Lung (tissue), 12 donors: ENCODE measurements around the gene NCAPG2. TPM values are rescaled to one million over a fixed set of nuclear protein-coding genes. Genes with fewer than 3 reads are reported as not detected.

Source experiments
- ATAC-seq: fragments of 200-7000 bp; cut with Tn5 transposase; one replicate; pipeline ENCODE4 v1.9.1; 2020; ENCODE audit warnings: moderate number of reproducible peaks; ENCODE audit not compliant: insufficient read depth, low FRiP score
- DNase-seq, 3 donors: peaks; one replicate each; pipeline ENCODE4 v3.0.0-alpha.2; 2013 to 2017
- H3K27ac ChIP-seq, 2 donors: one replicate each; pipeline ENCODE4 v1.5.1; 2013; ENCODE audit warnings: mild to moderate bottlenecking in 2 of 2, moderate library complexity in 2 of 2, control low read depth in 1 of 2, inconsistent platforms in 1 of 2, low read depth in 1 of 2, low read length in 1 of 2
- H3K27me3 ChIP-seq, 3 donors: one replicate each; pipeline ENCODE4 v1.5.1; 2013; ENCODE audit warnings: low read length in 2 of 3; ENCODE audit not compliant: control insufficient read depth in 3 of 3, insufficient read depth in 3 of 3
- H3K36me3 ChIP-seq, 4 donors: one replicate each; pipeline ENCODE4 v1.5.1; 2013; ENCODE audit warnings: low read length in 4 of 4, mild to moderate bottlenecking in 1 of 4, moderate library complexity in 1 of 4; ENCODE audit not compliant: control insufficient read depth in 4 of 4, insufficient read depth in 4 of 4
- H3K4me1 ChIP-seq, 5 donors: one replicate each; pipeline ENCODE4 v1.5.1; 2013; ENCODE audit warnings: low read length in 5 of 5, mild to moderate bottlenecking in 2 of 5, moderate library complexity in 1 of 5; ENCODE audit not compliant: control insufficient read depth in 5 of 5, insufficient read depth in 5 of 5
- H3K4me3 ChIP-seq: one replicate; pipeline ENCODE4 v1.5.1; 2013; ENCODE audit warnings: mild to moderate bottlenecking, control low read depth, moderate library complexity
- H3K9ac ChIP-seq, 2 donors: one replicate each; pipeline ENCODE4 v1.5.1; 2013; ENCODE audit warnings: low read length in 2 of 2, control low read depth in 1 of 2; ENCODE audit not compliant: insufficient read depth in 1 of 2
- H3K9me3 ChIP-seq, 4 donors: one replicate each; pipeline ENCODE4 v1.5.1; 2013; ENCODE audit warnings: low read length in 3 of 4, mild to moderate bottlenecking in 1 of 4, moderate library complexity in 1 of 4; ENCODE audit not compliant: control insufficient read depth in 4 of 4, insufficient read depth in 3 of 4
- WGBS, 2 donors: extraction: QIAGEN DNeasy Blood & Tissue Kit; methylation state at CpG; one replicate each; pipeline ENCODE4 v1.1.7; 2013; 5-methylcytosine and 5-hydroxymethylcytosine counted together
- polyA plus RNA-seq, 2 donors: library from polyadenylated mRNA; stranded (reverse); fragments of 200-250 nt; gene quantifications; one replicate each; pipeline ENCODE4 v1.2.1, GENCODE V29; 2013
- total RNA-seq, 2 donors: library from RNA; depleted of rRNA in 1 of 2; stranded (reverse); fragments of >200 nt in 1 of 2; gene quantifications; one replicate each; pipeline ENCODE4 v1.2.1, GENCODE V29; 2014 to 2021
- TF ChIP-seq, protein P1 (sequence below): IDR thresholded peaks from 2 replicates; pipeline ENCODE4 v1.5.1; 2012; ENCODE audit warnings: mild to moderate bottlenecking; ENCODE audit errors: control extremely low read depth, extremely low read depth
- donor health status: control.
- donor health status: control.
- donor health status: Bipolar disorder and iron deficiency.
- donor health status: healthy.
- donor health status: DM: yes; HTN: yes; CAD: no.

NCAPG2 gene
- total and polyA plus RNA-seq, 4 donors, result 2.1 to 13.5 (median 6.9) TPM

DNA sequence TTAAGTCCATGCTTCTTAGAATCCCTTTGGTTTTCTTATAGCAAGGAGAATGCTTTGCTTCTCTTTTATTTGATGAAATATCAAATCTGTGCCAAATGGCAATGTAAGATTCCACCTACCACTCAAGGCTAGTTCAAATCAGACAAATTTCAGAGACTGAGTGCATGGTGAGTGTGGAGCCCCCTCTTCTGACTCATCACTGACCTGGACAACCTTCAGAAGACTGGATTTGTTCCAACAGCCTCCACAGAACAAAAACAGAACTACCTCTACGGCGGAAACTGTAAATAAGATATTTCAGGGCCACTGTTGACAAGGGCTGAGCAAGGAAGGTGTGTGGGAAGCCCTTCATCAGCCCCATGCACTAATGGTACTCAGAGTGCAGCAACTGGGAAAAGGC is 21.1 kb downstream of the NCAPG2 start:
- no peak for ATAC-seq

DNA sequence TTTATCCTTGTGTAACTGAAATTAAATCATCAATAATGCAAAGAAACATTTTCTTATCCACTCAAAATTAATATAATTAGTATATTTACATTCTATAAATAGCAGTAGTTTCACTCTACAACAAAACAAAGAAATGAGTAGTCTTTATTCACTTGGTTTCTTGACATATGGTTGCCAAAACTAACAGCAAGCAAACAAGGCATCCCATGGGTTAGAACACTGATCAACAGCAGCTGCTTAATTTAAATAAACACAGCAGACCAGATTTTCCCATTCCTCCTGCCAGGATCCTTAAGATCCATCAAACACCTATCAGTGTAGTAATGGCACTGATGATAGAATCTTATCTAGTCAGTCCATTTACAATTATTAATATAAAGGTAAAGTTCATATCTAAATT is 22.1 kb downstream of the NCAPG2 start:
- Histone ChIP-seq H3K27ac (no peak overlapping the region), H3K36me3 (peaks cover 7 to 25% (median 9%) of the 10 kb centered on the region in 4 donors), H3K9ac (no peak overlapping the region), H3K27me3 (no peaks in the 10 kb centered on the region), H3K4me3 (no peak overlapping the region), H3K4me1 (no peaks in the 10 kb centered on the region), H3K9me3 (no peaks in the 10 kb centered on the region)
- TF ChIP-seq, protein P1, sequence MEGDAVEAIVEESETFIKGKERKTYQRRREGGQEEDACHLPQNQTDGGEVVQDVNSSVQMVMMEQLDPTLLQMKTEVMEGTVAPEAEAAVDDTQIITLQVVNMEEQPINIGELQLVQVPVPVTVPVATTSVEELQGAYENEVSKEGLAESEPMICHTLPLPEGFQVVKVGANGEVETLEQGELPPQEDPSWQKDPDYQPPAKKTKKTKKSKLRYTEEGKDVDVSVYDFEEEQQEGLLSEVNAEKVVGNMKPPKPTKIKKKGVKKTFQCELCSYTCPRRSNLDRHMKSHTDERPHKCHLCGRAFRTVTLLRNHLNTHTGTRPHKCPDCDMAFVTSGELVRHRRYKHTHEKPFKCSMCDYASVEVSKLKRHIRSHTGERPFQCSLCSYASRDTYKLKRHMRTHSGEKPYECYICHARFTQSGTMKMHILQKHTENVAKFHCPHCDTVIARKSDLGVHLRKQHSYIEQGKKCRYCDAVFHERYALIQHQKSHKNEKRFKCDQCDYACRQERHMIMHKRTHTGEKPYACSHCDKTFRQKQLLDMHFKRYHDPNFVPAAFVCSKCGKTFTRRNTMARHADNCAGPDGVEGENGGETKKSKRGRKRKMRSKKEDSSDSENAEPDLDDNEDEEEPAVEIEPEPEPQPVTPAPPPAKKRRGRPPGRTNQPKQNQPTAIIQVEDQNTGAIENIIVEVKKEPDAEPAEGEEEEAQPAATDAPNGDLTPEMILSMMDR, result no peak
- ATAC-seq (no peak), DNase-seq (no peak)

More for the DNA sequence above, 21.1 kb downstream of the NCAPG2 start:
- Histone ChIP-seq H3K9ac (no peak overlapping the region), H3K36me3 (peaks cover 8 to 27% (median 9%) of the 10 kb centered on the region in 4 donors), H3K9me3 (no peaks in the 10 kb centered on the region), H3K27me3 (no peaks in the 10 kb centered on the region), H3K4me1 (no peaks in the 10 kb centered on the region), H3K27ac (no peak overlapping the region), H3K4me3 (no peak overlapping the region)
- 89 to 93% methylated on average over 2 of the region's 2 CpGs for WGBS, 2 donors
- TF ChIP-seq, protein P1, result no peak
- no peak for DNase-seq

DNA sequence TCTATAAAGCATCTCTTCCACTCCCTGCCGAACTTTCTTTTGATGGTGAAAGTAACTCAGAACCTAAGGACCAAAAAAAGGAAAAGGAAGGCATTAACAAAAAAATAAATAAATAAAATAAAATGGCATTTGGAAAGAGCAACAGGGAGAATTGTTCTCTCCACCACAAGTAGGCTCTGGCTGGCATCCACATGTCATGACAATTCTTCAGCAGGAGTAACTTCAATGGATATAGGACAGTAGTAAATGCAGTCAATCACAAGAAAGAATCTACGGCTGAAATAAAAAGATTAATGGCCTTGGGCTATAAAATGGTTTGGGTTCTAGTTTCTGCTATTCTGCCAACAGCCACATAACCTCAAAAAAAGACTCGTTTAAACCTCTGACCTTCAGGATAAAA is 23.9 kb downstream of the NCAPG2 start:
- H3K4me1 ChIP-seq, result no peaks in the 10 kb centered on the region
- H3K27ac ChIP-seq, result no peak overlapping the region
- TF ChIP-seq, protein P1, result no peak
- peaks cover 4 to 24% (median 7%) of the 10 kb centered on the region in 4 donors for H3K36me3 ChIP-seq
- DNase-seq (no peak), ATAC-seq (no peak)
- WGBS, 2 donors, result 75 to 83% methylated on average over 3 of the region's 3 CpGs
- H3K4me3 ChIP-seq, result no peak overlapping the region
- no peaks in the 10 kb centered on the region for H3K9me3 ChIP-seq
- no peaks in the 10 kb centered on the region for H3K27me3 ChIP-seq
- no peak overlapping the region for H3K9ac ChIP-seq

DNA sequence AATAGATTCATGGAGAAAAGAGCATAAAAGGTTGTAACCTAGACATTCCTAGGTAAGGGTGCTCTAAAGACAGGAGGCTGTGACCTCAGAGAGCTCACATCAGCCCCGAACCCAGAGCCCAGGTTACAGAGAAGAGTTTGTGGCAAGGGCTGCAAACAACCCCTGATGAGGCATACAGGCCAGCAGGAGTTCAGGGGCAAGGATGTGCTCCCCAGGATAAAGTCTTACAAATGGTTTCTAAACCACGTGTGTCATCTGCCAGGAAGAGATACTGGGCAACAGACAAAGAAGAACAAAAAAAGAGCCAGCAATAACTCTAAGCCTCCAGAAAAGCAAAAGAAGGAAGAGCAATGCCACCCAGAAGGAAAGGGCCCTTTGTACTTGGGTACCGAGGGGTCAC is 27.7 kb downstream of the NCAPG2 start:
- H3K9me3 ChIP-seq, result peaks cover 0 to 3% (median 0%) of the 10 kb centered on the region in 4 donors
- ATAC-seq (no peak), DNase-seq (no peak)
- H3K27ac ChIP-seq, result no peak overlapping the region
- H3K9ac ChIP-seq, result no peak overlapping the region
- no peaks in the 10 kb centered on the region for H3K27me3 ChIP-seq
- TF ChIP-seq, protein P1, result no peak
- peaks cover 0 to 2% (median 0%) of the 10 kb centered on the region in 5 donors for H3K4me1 ChIP-seq
- peaks cover 6 to 15% (median 8%) of the 10 kb centered on the region in 4 donors for H3K36me3 ChIP-seq
- no peak overlapping the region for H3K4me3 ChIP-seq
- 69 to 83% methylated on average over 3 of the region's 3 CpGs for WGBS, 2 donors
